Sigmoid colon (tissue), 4 donors: Measurements from ENCODE around the gene PPP1R3G.

Experiments
- POLR2A ChIP-seq, 2 donors: fragments of 450-650 bp; IDR thresholded peaks; one replicate each; pipeline ENCODE4 v1.6.1; 2016; ENCODE audit warnings: antibody characterized with exemption in 2 of 2, mild to moderate bottlenecking in 2 of 2, moderate library complexity in 2 of 2
- POLR2AphosphoS5 ChIP-seq, 4 donors: sonication (generic); formaldehyde crosslinking; IDR thresholded peaks; one replicate each; pipeline ENCODE4 v1.6.1; 2017; ENCODE audit warnings: antibody characterized with exemption in 4 of 4

DNA sequence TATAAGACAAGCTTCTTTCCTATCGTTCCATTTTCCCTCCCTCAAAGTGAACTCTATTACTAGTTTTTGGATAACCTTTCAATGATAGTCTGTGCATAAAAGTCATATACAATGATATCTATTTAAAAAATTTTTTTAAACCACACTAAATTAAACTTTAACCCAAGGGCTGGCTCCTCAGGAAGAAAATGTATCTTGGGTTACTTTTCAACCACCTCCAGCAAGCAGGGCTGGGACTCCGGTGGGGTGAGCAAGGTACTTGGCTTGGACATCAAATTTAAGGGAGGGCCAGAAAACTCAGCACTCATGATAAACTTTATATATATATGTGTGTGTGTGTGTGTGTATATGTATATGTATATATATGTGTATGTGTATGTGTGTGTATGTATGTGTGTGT lies 13.9 kb upstream of the PPP1R3G start:
- TF ChIP-seq POLR2AphosphoS5 (IDR thresholded peaks at IDR 0.05) (no peak), POLR2A (IDR thresholded peaks at IDR 0.05) (no peak)
